GM18520 (cell line): Measurements from ENCODE around the gene PGLYRP1.

ENCODE experiments used
- ATAC-seq: cut with Tn5 transposase; IDR thresholded peaks from one replicate; pipeline ENCODE4 v1.9.1; 2021; ENCODE audit not compliant: unreplicated experiment

PGLYRP1 gene

DNA sequence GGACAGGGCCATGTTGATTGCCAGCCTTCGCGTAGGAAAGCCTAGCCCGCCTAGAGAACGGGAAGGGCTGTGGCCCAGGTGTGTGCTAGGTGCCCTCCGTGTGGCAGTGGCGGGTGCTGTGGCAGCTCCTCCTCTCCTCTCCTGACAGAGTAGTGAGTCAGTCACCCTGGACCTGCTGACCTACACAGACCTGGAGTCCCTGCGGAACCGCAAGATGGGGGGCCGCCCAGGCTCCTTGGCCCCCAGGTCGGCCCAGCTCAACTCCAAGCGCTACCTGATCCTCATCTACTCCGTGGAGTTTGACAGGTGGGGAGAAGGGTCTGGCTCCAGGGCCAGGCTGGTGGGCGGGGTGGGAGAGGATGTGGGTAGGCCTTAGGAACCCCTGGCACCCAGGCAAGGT is 16.4 kb downstream of the PGLYRP1 start:
- no peak for ATAC-seq

DNA sequence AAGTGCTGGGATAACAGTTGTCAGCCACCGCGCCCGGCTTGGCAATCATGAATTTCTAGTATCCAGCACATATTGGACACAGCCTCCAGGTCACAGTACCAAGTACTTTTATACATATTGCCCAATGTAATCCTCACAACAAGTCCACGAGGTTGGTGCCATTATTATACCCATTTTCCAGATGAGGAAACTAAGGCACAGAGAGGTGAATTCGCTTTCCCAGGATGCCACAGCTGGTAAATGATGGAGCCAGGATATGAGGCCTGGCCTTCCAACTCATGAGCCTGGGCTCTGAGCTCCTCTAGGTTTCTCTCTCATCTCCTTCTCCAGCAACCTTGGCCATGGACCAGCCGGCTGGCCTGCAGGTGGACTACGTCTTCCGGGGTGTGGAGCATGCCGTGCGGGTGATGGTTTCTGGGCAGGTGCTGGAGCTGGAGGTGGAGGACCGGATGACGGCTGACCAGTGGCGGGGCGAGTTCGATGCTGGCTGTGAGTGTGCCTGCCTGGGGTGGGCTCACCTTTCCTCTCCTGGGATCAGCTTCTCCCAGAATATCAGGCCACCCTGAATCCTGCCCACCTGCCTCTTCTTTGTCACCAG is 20.1 kb downstream of the PGLYRP1 start:
- no peak for ATAC-seq

DNA sequence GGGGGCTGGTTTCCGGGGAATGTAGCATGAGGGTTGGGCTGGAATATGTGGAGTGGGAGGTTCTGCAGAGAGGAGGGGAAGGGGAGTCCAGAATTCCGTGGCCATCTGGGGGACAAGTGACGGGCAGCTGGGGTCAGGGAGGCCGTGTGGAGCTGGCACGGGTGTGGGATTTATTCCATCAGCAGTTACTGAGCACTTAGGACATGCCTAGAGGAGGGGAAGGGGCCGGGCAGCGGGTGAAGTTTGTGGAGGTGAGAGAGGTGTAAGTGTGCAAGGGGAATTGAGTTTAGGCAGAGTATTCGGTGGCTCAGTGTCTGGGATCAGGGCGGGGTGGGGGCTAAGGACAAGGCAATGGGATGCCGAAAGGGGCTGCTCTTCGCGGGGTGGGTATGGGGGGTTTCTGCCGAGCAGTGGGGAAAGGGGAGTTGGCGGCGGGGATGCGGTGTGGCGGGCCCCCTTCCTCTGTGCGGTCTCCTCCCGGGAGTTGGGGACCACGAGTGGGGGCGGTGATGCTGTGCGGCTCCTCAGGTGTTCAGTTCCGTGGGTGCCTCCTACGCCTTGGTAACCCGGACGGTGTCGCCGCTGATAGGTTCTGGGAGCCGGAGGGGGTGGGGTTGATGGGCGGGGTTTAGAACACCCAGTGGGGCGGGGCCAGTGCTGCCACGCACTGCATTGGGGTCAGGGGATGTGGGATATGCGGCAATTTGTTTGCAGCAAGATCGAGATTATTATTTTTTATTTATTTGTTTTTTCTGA is 22.2 kb downstream of the PGLYRP1 start:
- no peak for ATAC-seq

DNA sequence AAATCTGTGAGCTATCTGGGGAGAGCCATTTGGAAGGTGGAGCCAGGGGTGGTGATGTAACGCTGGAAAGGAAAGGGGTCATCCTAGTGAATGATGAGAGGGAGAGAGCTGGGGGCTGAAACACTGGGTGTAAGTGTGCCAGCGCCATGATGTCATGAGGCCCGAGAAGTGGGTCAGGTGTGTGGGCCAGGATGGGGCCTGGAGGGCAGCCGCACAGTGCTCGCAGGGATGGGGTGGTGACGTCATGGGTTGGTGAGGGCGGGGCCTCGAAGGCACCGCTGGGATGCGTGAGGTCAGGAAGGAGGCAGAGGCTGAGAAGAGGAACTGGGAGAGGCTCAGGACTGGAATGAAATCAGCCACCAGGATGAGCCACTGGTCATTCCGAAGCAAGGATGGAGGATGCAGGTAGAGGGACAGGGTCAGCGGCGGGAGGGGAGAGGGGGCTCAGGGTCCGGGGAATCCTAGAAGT is 23.2 kb downstream of the PGLYRP1 start:
- no peak for ATAC-seq

DNA sequence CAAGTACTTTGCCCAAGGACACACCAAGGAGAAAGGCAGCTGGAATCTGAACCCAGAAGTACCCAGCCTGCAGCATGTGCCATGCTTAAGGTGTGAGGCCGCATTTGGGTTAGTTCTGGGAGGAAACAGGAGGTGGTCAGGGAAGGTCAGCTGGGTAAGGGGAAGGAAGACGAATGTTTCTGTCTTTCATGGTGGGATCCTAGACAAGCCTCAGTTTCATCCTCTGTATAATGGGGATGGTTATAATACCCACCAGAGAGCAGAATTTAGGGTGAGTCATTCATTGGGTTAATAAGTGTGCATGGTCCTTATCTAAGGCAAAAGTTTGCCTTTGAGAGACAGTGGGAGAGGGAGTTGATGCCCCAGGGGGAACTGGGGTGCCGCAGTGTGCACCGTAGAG is 24.0 kb downstream of the PGLYRP1 start:
- no peak for ATAC-seq

DNA sequence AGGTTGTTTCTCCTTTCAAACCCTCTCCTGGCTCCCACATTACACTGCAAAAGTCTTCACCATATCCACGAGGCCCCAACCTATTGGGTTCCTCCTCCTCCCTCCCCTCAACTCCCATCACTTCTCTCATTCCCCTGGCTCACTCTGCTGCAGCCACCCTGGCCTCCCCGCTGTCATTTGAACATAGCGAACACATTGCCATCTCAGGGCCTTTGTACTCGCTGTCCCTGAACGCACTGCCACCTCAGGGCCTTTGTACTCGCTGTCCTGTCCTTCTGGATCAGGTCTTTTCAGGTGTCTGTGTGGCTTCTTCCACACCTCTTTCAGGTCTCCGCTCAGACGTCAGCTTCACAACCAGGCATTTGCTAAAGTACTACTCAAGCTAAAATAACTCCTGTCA is 25.9 kb downstream of the PGLYRP1 start:
- ATAC-seq, result no peak

DNA sequence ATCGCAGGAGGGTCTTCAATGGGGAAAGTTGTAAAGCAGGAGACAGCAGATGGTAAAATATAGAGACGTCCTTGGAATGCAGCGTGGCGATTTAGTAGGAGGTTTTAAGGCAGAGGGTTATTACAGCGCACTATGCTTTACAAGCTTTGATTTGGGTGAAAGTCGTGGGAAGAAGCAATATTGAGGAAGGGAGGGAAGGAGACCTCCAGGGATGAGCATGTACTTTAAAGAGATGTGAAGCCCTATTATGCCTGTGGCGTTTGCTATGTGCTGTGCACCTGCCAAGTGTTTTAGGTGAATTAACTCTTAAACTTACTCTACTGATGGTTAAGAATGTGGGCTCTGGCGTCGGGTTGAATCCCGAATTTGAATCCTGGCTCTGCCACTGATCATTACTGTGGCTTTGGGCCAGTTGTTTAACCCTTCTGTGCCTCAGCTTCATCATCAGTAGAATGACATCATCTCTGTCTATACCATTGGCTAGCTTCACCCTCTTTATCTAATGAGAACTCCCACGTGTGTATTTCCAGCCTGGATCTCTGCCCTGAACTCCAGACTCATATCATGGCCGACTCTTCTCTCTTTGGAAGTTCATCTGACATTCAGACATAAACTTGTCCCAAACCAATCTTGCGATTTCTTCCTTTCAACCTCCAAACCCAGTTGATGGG is 27.0 kb downstream of the PGLYRP1 start:
- no peak for ATAC-seq

DNA sequence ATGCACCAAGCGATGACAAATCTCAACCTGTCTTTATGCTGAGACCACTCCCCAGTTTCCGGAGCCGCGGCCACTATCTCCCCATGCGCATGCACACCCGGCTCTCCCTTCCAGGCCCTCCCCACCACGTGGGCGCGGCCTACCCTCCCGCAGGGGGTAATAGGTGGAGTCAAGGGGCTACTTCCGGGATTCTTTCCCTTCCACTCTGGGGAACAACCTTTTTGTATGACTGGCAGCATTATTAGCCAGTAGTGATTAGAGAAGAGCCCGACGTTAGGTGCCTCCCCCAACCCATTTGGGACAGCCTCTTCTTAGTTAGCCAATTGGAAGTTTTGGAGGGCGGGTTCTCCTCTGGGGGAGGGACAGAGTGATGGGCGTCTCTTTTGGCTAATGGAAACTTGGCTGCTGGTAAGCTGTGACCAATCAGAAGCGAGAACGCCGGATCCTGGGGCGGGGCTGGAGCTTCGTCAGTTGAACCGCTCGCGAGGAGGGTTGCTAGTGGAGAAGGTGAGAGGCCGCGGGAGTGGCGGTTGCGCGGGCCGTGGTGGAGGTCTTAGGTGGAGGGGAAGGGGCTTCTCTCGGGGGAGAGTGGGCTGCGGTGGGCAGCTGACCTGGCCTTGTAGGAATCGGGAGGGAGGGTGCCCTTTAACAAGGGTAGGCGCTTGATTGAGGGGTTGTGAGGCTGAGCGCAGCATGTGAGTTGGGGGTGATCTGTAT is 27.7 kb downstream of the PGLYRP1 start, which contains the start of gene CCDC61:
Gene CCDC61 (plus strand): TSS at position 470 of the 717 bp plus-strand sequence. CDS start 7,552 bp downstream, outside the sequence.
- peak; percentile 99 for ATAC-seq

DNA sequence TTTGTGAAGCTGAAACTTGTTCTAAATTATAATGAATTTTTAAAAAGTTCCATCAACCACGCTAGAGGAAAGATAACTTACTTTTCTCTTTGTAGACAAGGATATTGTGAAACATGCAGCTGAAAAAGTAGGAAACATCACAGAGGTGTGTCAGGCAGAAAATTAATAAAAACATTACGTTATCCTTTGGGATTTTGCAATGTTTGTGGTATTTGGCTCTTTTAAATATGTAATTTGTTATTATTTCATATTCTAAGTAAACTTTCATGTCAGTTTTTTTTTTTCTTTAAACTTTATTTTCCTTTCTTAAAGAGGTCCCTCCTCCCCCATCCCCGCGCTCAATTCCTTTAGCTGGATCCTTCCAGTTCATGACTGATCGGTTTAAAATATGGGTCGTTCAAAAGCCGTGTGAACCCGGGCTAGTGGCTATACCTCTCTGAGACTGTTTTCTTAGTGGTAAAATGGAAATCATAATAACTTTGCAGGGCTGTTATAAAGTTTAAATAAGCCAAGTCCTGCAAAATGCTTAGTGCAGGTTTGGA is 28.3 kb downstream of the PGLYRP1 start:
- no peak for ATAC-seq

DNA sequence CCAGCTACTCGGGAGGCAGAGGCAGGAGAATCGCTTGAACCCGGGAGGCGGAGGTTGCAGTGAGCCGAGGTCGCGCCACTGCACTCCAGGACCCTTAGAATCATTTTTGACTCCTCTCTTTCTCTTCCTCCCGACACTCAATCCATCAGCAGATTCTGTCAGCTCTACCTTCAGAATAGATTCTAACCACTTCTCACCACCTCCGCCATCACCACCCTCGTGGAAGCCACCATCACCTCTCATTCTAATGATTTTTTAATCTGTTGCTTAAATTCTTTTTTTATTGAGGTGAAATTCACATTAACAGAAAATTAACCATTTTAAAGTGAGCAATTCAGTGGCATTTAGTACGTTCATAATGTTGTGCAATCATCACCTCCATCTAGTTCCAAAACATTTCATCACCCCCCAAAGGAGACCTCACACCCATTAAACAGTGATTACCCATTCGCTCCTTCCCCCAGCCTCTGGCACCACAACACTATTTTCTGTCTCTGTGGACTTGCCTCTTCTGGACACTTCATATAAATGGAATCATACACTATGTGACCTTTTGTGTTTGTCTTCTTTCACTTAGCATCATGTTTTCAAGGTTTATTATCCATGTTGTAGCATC is 32.6 kb downstream of the PGLYRP1 start:
- no peak for ATAC-seq

DNA sequence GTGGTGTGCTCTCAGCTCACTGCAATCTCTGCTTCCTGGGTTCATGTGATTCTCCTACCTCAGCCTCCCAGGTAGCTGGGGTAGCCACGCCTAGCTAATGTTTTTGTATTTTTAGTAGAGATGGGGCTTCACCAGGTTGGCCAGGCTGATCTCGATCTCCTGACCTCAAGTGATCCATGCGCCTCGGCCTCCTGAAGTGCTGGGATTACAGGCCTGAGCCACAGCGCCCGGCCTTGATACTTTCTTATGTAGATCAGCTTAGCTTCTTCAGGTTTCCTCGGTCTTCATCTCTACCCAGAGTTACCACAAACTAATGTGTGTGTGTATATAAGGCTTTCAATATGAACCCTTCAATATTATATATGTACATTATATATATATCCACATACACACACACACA is 37.5 kb downstream of the PGLYRP1 start:
- no peak for ATAC-seq

DNA sequence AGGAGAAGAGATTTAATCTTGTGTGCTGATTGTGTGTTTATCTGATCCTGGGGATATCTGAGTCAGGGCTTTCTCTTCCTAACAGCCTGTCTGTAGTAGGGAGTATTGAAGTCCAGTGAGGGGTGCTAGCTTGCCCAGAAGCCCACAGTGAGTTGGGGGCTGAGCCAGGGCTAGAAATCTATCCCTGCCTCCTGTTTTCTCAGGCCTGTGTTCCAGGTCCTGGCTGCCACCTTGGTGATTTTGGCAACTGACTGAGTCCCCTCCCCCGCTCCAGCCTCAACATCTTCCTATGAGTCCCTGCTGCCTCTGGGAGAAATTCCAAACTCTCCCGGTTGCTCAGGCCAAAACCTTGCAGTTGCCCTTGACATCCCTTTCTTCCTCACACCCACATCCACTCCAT is 41.5 kb downstream of the PGLYRP1 start:
- ATAC-seq, result no peak

DNA sequence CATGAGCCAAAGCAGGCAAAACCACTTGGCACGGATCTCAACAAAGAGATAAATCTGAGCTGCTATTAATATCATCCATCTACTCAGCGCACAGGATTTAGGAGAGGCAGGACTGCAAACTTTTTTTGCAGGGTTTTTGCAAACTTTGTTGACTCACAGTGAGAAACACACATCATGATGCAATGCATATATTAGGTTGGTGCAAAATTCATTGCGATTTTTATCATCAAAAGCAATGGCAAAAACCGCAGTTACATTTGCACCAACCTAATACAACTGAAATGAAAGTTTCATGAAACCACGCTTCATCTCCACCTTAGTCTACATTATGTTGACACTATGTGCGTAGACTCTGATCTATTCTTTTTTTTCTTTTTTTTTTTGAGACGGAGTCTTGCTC is 44.7 kb downstream of the PGLYRP1 start:
- no peak for ATAC-seq

DNA sequence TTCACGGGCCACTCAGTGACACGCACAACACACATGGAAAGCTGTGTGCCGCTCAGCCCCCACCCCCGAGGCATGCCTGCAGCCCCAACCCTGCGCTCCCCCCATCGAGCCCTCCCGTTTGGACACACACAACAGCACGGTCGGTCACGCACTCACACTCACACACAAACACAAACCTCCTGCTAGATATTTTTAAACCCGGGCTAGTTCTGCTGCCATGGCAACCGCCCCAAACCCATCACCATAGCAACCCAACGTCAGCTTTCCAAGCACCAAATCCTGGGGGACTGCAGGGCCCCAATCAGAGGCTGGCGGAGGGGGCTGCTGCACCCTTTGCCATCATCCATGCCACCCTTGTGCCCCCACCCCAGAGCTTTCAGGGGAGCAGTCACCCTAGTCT is 46.7 kb downstream of the PGLYRP1 start:
- no peak for ATAC-seq

DNA sequence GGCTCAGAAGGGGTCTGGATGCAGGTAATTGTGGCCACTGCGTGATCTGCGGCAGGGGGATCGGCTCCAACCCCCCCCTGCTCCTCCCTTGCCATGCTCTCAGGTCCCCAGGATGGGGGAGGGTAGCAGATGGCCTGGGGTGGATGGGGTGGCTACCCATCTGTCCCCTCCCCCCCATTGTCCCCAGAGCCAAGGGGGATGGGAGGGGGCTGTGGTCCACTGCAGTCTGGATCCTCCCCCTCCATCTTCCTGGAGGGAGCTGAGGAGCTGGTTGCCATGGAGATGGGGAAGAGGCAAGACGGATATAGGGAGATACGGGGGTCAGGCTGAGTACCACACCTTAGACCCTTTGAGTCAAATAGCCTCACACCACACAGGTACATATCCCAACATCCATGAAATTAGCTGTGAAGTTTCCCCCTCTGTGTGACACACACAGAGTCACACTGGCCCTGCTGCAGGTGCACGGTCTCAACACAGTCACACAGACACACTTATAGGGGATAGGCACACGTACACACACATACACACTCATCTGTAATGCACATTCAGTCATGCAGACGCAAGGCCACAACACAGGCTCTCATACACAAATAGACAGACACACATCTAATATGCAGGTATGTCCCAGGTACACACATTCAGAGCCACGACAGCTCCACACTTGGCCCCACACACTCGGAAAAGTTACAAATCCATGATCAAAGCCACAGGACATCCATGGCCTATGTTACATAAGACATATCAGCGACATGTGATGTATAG is 47.4 kb downstream of the PGLYRP1 start:
- ATAC-seq, result no peak

DNA sequence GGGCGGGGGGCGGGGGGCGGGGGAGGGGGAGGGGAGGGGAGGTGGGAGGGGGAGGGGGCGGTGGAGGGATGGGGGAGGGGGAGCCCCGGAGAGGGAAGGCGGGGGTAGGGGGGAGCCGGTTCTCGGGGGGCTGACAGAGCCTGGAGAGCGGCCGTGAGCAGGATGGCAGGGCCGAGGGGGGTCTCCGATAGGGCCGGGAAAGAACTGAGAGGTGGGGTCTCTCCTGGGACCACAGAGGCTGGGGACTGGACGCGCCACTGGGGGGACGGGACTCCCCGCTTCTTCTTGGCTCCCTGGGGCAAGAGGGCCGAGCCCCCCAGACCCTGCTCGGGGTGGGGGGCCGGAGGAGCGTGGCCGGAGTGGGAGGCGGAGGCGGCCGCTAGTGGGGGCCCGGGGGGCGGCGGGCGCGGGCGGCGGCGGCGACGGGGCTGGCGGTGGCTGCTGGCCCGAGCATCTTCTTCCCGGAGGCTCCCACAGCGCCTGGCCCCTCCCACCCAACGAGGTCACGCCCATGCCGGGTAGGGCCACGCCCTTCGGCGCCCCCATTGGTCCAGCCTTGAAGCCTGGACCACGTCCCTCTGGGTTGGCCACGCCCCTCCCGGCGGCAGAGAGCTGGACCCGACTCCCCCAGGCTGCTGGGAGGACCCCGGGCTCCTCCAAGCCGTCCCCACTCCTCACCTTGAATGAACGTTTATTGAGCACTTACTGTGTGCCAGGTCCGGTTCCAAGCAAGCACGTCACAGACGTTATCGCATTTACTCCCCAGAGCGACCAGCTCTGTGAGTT is 49.1 kb downstream of the PGLYRP1 start, which contains the start of gene NOVA2:
Gene NOVA2 (minus strand): TSS at position 313 of the 786 bp plus-strand sequence. CDS start 514 bp downstream, outside the sequence.
- no peak for ATAC-seq

DNA sequence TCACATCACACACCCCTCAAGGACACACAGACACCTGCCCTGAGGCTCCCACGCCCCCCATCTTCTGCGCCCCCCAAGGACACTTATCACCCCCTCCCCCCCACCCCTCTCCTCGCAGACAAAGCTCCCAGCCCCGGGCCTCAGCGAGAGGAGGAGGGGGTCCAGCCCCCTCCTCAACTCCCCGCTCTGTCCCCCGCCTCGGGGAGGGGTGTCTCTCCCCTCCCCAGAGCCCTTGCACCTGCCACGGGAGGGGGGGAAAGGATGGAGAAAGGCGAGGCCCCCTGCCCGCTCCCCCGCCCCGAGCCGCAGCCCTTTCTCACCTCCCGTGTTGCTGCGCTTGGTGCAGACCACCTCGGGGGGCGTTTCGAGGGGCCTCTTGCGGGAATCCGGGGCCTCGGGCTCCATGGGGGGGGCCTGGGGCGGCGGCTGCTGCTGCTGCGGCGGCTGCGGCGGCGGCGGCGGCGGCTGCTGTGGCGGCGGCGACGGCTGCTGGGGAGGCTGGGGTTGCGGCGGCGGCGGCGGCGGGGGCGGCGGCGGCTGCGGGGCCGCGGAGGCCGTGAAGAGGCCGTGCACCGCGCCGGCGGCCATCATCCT is 49.8 kb downstream of the PGLYRP1 start:
- no peak for ATAC-seq

DNA sequence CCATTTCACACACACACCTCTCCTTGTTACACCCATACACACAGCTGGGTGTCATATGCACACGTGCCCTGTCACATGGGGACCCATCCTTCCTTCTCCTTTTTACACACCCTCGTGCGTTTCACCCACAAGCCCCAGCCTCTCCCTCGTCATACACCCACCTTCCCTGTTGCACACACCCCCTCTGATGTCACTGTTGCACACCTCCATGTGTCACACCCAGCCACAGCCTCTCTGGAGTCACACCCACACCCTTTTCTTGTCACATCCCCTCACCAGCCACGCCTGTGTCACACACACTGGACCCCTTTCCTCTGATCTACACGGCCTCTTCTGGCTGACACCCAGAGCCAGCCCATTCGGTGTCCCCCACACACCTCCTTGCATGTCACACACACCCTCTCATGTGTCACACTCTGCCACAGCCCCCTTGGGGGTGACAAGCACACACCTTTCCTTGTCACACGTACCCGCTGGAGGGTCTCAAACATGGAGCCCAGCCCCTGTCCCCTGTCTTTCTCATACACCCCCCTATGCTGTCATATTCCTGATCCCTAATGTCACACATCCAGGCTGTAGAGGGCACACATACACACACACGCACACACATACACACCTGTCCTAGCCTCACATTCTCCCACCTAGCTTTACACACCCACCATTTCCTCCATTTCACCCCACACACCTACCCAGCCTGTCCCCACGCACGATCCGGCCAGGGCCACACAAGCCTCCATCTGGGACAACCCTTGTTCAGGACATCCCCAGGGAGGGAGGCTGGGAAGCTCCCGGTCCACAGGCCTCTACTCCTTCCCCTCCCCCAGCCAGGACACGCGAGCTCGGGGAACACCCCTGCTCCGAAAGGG is 50.5 kb downstream of the PGLYRP1 start:
- ATAC-seq, result no peak
